HG03521 (cell line): Measurements from ENCODE around the gene DIP2C.

ENCODE experiments used
- ATAC-seq: cut with Tn5 transposase; IDR thresholded peaks from one replicate; pipeline ENCODE4 v1.9.1; 2021; ENCODE audit warnings: mild to moderate bottlenecking, moderate library complexity; ENCODE audit not compliant: unreplicated experiment

The DIP2C gene, protein sequence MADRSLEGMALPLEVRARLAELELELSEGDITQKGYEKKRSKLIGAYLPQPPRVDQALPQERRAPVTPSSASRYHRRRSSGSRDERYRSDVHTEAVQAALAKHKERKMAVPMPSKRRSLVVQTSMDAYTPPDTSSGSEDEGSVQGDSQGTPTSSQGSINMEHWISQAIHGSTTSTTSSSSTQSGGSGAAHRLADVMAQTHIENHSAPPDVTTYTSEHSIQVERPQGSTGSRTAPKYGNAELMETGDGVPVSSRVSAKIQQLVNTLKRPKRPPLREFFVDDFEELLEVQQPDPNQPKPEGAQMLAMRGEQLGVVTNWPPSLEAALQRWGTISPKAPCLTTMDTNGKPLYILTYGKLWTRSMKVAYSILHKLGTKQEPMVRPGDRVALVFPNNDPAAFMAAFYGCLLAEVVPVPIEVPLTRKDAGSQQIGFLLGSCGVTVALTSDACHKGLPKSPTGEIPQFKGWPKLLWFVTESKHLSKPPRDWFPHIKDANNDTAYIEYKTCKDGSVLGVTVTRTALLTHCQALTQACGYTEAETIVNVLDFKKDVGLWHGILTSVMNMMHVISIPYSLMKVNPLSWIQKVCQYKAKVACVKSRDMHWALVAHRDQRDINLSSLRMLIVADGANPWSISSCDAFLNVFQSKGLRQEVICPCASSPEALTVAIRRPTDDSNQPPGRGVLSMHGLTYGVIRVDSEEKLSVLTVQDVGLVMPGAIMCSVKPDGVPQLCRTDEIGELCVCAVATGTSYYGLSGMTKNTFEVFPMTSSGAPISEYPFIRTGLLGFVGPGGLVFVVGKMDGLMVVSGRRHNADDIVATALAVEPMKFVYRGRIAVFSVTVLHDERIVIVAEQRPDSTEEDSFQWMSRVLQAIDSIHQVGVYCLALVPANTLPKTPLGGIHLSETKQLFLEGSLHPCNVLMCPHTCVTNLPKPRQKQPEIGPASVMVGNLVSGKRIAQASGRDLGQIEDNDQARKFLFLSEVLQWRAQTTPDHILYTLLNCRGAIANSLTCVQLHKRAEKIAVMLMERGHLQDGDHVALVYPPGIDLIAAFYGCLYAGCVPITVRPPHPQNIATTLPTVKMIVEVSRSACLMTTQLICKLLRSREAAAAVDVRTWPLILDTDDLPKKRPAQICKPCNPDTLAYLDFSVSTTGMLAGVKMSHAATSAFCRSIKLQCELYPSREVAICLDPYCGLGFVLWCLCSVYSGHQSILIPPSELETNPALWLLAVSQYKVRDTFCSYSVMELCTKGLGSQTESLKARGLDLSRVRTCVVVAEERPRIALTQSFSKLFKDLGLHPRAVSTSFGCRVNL (N-terminal part only)

GRCh38 chr10:689452-690371 lies at the start of gene DIP2C:
Gene DIP2C (minus strand): TSS chr10:689668. CDS start chr10:689578, 90 bp downstream.
- no peak for ATAC-seq

GRCh38 chr10:734481-734880 lies 45.0 kb upstream of the DIP2C start:
- no peak for ATAC-seq

GRCh38 chr10:733086-733485 lies 43.6 kb upstream of the DIP2C start:
- ATAC-seq, result no peak

- ATAC-seq, result no peak
These were observed 39.7 kb upstream of the DIP2C start for GRCh38 chr10:729213-729612.

DNA sequence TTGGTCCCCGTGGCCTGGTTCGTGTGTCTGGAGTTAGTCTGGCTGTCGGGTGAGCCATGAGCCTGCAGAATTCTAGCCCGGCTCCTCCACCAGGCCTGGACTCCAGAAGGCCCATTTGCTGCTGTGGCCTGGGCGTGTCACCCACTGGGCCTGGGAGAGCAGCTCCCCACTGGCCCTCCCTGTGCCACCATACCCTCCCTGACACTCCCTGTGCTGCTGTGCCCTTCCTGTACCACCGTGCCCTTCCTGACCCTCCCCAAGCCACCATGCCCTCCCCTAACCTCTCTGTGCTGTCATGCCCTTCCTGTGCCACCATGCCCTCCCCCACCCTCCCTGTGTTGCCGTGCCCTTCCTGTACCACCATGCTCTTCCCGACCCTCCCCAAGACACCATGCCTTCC lies 39.1 kb upstream of the DIP2C start:
- ATAC-seq, result no peak

DNA sequence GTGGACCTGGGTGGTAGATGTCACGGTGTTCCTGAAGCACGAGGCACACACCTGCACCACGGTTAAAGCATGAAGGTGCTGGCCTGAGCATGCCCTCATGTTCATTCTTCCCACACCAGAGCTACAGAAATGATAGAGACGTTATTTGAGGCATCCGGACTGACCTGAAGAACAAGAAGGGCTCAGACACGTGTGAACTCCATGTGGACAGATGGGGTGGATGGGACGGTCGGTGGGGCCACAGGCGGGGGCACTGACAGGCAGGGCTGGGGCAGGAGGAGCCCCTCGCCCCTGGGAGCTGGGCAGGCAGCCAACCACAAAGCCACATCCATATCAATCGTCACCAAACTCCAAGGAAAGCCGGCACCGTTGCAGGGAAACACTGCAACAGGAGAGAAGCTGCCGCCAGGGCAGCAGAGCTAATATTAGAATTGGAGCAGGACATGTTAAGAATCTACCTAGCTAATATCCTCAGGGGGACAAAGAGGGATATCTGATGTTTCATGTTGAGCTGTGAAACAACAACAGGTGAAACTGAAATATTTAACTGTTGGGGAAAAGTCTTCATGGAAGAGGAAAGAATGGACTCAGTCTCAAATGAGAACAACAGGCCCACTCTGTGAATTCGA lies 37.8 kb upstream of the DIP2C start:
- no peak for ATAC-seq

GRCh38 chr10:725786-726185 lies 36.3 kb upstream of the DIP2C start:
- ATAC-seq, result no peak

DNA sequence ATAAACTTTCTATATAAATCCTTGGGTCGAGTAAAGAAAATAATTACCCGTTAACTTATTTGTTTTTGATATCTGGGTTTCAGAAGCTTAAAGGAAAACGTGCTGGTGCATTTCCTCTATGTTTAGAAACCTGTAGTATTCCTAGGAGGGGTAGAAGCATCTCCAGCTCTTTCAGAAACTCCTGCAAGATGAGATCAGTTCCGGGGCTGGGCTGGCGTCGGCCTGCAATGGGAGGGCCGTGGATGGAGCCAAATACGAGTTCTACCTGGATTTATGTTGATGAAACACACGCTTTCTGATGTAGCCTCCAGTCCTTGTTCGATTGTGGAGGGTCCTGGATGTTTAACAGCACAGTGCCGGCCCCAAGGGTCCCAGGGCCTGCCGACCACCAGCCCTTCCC lies 35.8 kb upstream of the DIP2C start:
- ATAC-seq, result no peak

- no peak for ATAC-seq
These were observed 34.5 kb upstream of the DIP2C start for GRCh38 chr10:723973-724372.

- ATAC-seq, result no peak
These were observed 33.0 kb upstream of the DIP2C start for GRCh38 chr10:722281-723060.

DNA sequence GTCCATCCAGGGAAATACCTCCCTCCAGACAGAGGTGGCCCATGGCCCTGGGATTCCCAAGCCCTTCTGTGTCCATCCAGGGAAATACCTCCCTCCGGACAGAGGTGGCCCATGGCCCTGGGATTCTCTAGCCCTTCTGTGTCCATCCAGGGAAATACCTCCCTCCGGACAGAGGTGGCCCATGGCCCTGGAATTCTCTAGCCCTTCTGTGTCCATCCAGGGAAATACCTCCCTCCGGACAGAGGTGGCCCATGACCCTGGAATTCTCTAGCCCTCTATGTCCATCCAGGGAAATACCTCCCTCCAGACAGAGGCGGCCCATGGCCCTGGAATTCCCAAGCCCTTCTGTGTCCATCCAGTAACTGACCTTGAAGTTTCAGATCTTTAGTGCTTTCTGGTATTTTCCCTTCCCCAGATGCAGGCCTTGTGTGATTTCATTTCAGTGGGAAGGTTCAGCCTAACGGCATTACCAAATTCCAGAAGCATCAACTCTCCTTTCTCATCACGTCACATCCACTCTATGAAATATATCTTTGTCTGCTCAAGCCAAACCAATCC lies 28.8 kb upstream of the DIP2C start:
- ATAC-seq, result no peak

DNA sequence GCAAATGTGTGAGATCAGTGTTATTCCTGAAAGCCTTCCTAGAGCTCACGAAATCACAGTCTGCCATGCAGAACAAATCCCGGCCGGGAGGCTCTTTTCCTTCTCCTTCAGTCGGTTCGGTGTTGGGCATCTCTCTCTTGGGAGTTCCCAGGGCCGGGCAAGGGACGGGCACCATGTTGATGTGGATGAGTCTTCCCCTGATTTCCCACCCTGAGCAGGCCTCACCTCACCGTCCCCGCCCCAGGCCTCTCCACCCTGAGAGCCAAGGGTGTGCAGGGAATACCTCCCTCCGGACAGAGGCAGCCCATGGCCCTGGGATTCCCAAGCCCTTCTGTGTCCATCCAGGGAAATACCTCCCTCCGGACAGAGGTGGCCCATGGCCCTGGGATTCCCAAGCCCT lies 28.0 kb upstream of the DIP2C start:
- no peak for ATAC-seq

DNA sequence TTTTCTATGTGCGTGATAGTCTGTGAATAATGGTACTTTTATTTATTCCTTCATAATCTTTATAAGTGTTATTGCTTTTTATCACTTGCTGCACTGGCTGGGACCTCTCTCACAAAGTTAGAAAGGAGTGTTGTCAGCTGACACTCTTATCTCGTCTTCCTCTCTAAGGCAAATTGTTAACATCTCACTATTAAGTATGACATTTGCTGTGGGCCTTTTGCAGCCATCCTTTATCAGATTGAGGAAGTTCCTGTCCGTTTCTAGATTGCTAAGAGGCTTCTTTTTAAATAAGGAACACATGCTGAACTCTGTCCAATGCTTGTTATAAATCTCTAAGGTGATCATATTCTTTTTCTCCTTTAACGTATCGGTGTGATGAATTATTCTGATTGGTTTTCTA lies 27.4 kb upstream of the DIP2C start:
- no peak for ATAC-seq

GRCh38 chr10:714214-714613 lies 24.7 kb upstream of the DIP2C start:
- ATAC-seq, result no peak

DNA sequence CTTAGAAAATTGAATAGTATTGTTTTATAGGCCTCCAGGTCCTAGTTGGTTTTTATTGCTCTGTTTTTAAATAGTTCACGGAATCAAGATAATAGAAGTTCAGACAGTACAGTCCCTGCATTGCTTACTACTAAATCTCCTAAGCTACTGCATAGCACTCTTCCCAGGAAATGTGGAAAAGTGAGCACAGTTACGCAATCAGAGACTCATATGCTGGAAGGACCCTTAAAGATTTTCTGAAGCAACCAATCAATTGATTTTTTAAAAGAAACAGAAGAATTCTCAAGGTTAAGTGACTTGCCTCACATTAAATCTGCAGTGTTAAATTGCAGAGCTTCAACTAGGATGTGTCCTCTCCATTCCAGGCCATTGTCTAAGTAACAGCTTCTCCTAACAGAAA lies 23.1 kb upstream of the DIP2C start:
- no peak for ATAC-seq

DNA sequence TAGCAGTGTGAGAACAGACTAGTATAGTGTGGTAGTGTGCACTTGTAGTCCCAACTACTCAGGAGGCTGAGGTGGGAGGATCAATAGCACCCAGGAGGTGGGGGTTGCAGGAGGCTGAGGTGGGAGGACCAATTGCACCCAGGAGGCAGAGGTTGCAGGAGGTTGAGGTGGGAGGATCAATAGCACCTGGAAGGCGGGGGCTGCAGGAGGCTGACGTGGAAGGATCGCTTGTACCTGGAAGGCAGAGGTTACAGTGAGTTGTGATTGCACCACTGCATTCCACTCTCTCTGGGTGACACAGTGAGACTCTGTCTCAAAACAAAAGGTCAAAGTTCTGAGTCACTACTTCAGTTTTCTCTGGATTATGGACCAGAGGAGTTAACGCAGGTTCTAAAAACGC lies 22.6 kb upstream of the DIP2C start:
- no peak for ATAC-seq

- ATAC-seq, result no peak
These were observed 18.4 kb upstream of the DIP2C start for GRCh38 chr10:707861-708260.

- no peak for ATAC-seq
These were observed 18.0 kb upstream of the DIP2C start for GRCh38 chr10:707456-707855.

- ATAC-seq, result no peak
These were observed 13.7 kb upstream of the DIP2C start for GRCh38 chr10:703118-703517.
